Astrocyte (in vitro differentiated cells and primary cell): Measurements from ENCODE around the gene WDR20. TPM values are rescaled to one million over a fixed set of nuclear protein-coding genes. Genes with fewer than 3 reads are reported as not detected.

Source experiments
- total RNA-seq: library from RNA; stranded (reverse); gene quantifications from 2 replicates; pipeline ENCODE4 v1.2.1, GENCODE V29; 2021

The WDR20 gene
- total RNA-seq, 1 donor from 2014 or later, result 23.6 TPM

Other genes with a start within 250 kb of the WDR20 start
- 561 and 591 TPM in 2 replicates for gene DYNC1H1, start 175.3 kb upstream of the WDR20 start, total RNA-seq
- 352 and 428 TPM in 2 replicates for gene HSP90AA1, start 52.9 kb upstream of the WDR20 start, total RNA-seq
- 8.3 and 9.3 TPM in 2 replicates for gene MOK, start 165.3 kb downstream of the WDR20 start, total RNA-seq
- gene ZNF839, start 179.8 kb downstream of the WDR20 start, total RNA-seq, result 7.8 and 8.0 TPM in 2 replicates
- 34.9 and 37.8 TPM in 2 replicates for gene CINP, start 223.0 kb downstream of the WDR20 start, total RNA-seq
- 19.9 and 23.1 TPM in 2 replicates for gene TECPR2, start 223.0 kb downstream of the WDR20 start, total RNA-seq